Neural crest cell (in vitro differentiated cells): ENCODE data around the gene ZNF790. TPM values are rescaled to one million over a fixed set of nuclear protein-coding genes. Genes with fewer than 3 reads are reported as not detected.

Experiments used
- DNase-seq: peaks from one replicate; pipeline ENCODE4 v3.0.0; 2021; ENCODE audit warnings: low read depth, mixed read lengths, low spot score
- H3K27ac Mint-ChIP-seq: one replicate; pipeline ENCODE4 v1.8.0; 2021; ENCODE audit warnings: mild to moderate bottlenecking, mixed read lengths; ENCODE audit not compliant: unreplicated experiment
- H3K27me3 Mint-ChIP-seq: 2 replicates; pipeline ENCODE4 v1.8.0; 2021; ENCODE audit warnings: low read depth, mild to moderate bottlenecking, mixed read lengths
- H3K36me3 Mint-ChIP-seq: 2 replicates; pipeline ENCODE4 v1.8.0; 2021; ENCODE audit warnings: low read depth, mild to moderate bottlenecking, mixed read lengths
- H3K4me1 Mint-ChIP-seq: 2 replicates; pipeline ENCODE4 v1.8.0; 2021; ENCODE audit warnings: mixed read lengths
- H3K4me3 Mint-ChIP-seq: one replicate; pipeline ENCODE4 v1.8.0; 2021; ENCODE audit warnings: mild to moderate bottlenecking, mixed read lengths
- H3K9me3 Mint-ChIP-seq: 2 replicates; pipeline ENCODE4 v1.8.0; 2021; ENCODE audit warnings: mixed read lengths
- total RNA-seq: library from RNA; stranded (reverse); gene quantifications from 2 replicates; pipeline ENCODE4 v1.2.1, GENCODE V29; 2021
- TF ChIP-seq, protein P1 (sequence below): fragments of 200-600 bp; sonication (generic); conservative IDR thresholded peaks from 2 replicates; pipeline ENCODE4 v1.5.0; 2021; ENCODE audit warnings: antibody characterized with exemption, mild to moderate bottlenecking

The ZNF790 gene
- total RNA-seq, 1 donor from 2014 or later: 11.3 TPM

GRCh38 chr19:36775768-36776167 is 62.4 kb downstream of the ZNF790 start:
- H3K27ac Mint-ChIP-seq: no peak overlapping the region
- peaks cover 20% of the 10 kb centered on the region for H3K4me1 Mint-ChIP-seq
- TF ChIP-seq, protein P1, sequence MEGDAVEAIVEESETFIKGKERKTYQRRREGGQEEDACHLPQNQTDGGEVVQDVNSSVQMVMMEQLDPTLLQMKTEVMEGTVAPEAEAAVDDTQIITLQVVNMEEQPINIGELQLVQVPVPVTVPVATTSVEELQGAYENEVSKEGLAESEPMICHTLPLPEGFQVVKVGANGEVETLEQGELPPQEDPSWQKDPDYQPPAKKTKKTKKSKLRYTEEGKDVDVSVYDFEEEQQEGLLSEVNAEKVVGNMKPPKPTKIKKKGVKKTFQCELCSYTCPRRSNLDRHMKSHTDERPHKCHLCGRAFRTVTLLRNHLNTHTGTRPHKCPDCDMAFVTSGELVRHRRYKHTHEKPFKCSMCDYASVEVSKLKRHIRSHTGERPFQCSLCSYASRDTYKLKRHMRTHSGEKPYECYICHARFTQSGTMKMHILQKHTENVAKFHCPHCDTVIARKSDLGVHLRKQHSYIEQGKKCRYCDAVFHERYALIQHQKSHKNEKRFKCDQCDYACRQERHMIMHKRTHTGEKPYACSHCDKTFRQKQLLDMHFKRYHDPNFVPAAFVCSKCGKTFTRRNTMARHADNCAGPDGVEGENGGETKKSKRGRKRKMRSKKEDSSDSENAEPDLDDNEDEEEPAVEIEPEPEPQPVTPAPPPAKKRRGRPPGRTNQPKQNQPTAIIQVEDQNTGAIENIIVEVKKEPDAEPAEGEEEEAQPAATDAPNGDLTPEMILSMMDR: no peak
- no peak overlapping the region for H3K4me3 Mint-ChIP-seq
- H3K27me3 Mint-ChIP-seq: no peaks in the 10 kb centered on the region
- DNase-seq: no peak
- H3K36me3 Mint-ChIP-seq: peaks cover 31% of the 10 kb centered on the region
- H3K9me3 Mint-ChIP-seq: peaks cover 14% of the 10 kb centered on the region

DNA sequence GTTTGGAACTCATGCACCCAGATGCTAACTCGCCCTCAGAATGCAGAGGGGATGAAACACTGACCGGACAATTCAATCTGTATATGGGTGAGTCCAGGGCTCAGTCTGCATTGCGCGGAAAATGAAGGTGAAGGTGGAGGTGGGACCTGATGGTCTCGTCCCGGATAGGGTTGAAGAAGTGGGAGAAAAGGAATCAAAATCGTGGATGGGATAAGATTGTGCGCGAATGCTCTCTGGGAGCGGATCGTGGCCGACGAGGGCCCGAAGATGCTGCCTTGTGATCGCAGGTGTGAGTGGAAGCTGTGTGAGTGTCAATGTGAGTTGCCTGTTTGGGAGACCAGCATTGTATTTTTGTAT is 65.0 kb downstream of the ZNF790 start:
- Mint-ChIP-seq H3K4me1 (peaks cover 21% of the 10 kb centered on the region), H3K27me3 (no peaks in the 10 kb centered on the region), H3K9me3 (peaks cover 11% of the 10 kb centered on the region), H3K4me3 (peak overlapping the region; percentile 96), H3K36me3 (peaks cover 41% of the 10 kb centered on the region), H3K27ac (no peak overlapping the region)
- TF ChIP-seq, protein P1: no peak
- no peak for DNase-seq

DNA sequence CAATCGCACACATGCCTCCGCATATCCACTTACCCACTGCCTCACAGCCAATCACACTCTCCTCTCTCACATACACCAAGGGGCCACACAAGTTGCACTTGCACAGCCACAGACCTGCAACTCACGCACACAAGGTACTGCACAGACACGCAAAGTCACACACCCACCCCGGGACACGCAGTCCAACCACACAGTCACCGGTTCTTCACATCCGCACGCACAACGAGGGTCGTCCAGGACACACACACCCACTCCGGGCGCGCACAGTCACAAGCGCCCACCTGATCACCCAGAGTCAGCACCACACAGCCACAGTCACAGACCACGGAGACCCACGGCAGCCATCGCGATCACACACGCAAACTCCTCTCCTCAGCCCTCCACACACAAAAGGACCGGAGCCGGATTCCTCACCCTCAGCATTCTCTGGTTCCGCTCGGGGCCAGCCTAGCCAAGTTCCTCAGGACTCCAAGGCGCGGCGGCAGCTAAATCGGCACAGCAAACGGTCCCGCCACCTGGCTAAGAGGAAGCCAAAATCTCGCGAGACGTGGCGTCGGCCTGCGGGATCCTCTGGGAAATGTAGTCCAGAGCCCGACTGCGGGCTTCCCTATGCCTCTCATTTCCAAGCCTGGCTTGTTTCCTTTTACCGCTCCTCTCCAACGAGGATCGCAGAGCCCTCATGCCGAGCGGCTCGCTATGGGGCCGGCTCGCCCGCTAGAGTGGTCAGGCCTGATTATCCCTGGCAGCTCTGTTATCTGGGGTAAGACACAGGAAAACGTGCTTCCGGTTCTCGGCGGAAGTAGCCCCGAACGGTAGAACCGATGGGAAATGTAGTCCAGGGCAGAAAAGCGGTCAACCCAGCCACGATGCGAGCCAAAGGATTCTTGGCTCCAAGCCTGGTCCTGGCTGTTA is 65.6 kb downstream of the ZNF790 start, which contains the start of gene ZNF850:
ZNF850 (minus strand) TSS at position 497 of the 912 bp plus-strand sequence. CDS start 10,201 bp downstream, outside the sequence.
- peak; percentile 89 for DNase-seq
- TF ChIP-seq, protein P1: no peak
- Mint-ChIP-seq H3K27me3 (no peaks in the 10 kb centered on the region), H3K4me3 (peak within 1 kb of the TSS; percentile 96), H3K36me3 (peaks cover 39% of the 10 kb centered on the region), H3K27ac (peak within 1 kb of the TSS; percentile 98), H3K4me1 (peaks cover 21% of the 10 kb centered on the region), H3K9me3 (peaks cover 11% of the 10 kb centered on the region)

DNA sequence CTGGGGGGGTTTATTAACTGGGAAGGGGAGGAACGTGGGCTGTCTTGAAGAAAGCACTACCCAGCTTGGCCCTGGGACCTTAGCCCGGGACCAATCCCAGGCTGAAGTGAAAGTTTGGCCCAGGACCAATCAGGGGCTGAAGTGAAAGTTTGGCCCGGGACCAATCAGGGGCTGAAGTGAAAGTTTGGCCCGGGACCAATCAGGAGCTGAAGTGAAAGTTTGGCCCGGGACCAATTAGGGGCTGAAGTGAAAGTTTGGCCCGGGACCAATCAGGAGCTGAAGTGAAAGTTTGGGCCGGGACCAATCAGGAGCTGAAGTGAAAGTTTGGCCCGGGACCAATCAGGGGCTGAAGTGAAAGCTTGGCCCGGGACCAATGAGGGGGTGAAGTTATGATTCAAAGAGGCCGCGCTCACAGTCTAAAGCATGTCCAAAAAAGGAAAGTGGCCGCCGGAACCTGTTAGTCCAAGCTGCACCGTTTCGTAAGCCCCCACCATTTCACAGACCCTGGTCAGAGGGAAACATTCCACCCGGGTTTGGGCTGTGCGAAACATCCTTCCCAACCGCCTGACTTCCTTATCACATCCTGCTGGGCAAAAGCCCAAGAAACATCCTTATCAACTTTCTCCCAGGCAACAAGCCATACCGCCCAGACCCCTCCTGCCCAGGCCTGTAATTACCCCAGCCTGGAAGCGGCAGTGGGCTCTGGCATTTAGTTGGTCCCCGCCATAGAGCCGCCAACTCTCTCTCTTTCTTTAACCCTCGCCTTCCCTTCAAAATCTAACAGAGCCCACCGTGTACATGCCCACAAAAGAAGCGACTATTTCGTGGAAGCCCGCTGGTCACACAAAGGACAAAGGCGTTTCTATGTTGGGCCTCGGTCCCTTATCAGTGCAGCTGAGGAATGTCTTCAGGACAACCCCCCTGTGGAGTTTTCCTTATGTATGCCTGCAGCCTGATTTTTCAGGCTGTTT is 66.6 kb downstream of the ZNF790 start:
- Mint-ChIP-seq H3K4me1 (peaks cover 21% of the 10 kb centered on the region), H3K27me3 (no peaks in the 10 kb centered on the region), H3K27ac (peak overlapping the region; percentile 98), H3K9me3 (peaks cover 11% of the 10 kb centered on the region), H3K36me3 (peaks cover 41% of the 10 kb centered on the region), H3K4me3 (peak overlapping the region; percentile 96)
- peak; percentile 1 for DNase-seq
- TF ChIP-seq, protein P1: no peak

Other genes starting within 250 kb of the ZNF790 start
- 22.1 and 24.7 TPM in 2 replicates for gene ZNF382, start 233.1 kb downstream of the ZNF790 start, total RNA-seq
- gene ZNF461, start 171.6 kb downstream of the ZNF790 start, total RNA-seq: 7.7 and 10.2 TPM in 2 replicates
- gene ZNF567, start 150.8 kb downstream of the ZNF790 start, total RNA-seq: 8.6 and 10.3 TPM in 2 replicates
- 13.5 and 16.7 TPM in 2 replicates for gene ZNF850, start 65.6 kb downstream of the ZNF790 start, total RNA-seq
- 8.7 and 10.2 TPM in 2 replicates for gene ZNF345, start 12.5 kb upstream of the ZNF790 start, total RNA-seq
- gene ZNF829, start 77.9 kb upstream of the ZNF790 start, total RNA-seq: 2.2 and 2.6 TPM in 2 replicates
- gene ZNF568, start 77.9 kb upstream of the ZNF790 start, total RNA-seq: 5.9 and 6.1 TPM in 2 replicates
- gene ZNF420, start 240.0 kb upstream of the ZNF790 start, total RNA-seq: 12.2 and 14.2 TPM in 2 replicates